ENCODE data around the gene MINK1. TPM values are rescaled to one million over a fixed set of nuclear protein-coding genes. Genes with fewer than 3 reads are reported as not detected.
A peak's percentile ranks its signal among the peaks of the same experiment; 100 is the strongest.

MINK1 gene
- total RNA-seq, 1 donor = 38.0 TPM

DNA sequence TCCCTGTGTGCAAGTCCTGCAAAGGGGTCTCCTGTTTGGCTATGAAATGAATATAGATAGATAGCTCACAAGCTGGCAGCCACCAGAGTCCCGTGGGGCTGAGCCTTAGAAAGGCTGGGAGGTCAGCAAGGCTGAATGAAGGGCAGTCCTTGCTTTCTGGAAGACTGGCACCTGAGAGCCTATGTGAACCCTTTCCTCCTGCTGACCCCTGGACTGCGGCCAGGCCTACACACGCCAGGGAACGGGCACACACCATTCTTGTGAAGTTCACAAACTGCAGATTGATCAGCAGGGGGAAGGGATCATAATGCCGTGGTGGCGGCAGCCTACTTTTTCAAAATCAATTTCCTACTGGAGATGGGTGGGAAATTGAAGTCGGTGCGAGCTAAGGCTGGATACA, 65.2 kb downstream of the MINK1 start:
- H3K4me3 ChIP-seq (ENCODE audit: low read depth, low read length) = no peak overlapping the region
- TF ChIP-seq, protein P1, sequence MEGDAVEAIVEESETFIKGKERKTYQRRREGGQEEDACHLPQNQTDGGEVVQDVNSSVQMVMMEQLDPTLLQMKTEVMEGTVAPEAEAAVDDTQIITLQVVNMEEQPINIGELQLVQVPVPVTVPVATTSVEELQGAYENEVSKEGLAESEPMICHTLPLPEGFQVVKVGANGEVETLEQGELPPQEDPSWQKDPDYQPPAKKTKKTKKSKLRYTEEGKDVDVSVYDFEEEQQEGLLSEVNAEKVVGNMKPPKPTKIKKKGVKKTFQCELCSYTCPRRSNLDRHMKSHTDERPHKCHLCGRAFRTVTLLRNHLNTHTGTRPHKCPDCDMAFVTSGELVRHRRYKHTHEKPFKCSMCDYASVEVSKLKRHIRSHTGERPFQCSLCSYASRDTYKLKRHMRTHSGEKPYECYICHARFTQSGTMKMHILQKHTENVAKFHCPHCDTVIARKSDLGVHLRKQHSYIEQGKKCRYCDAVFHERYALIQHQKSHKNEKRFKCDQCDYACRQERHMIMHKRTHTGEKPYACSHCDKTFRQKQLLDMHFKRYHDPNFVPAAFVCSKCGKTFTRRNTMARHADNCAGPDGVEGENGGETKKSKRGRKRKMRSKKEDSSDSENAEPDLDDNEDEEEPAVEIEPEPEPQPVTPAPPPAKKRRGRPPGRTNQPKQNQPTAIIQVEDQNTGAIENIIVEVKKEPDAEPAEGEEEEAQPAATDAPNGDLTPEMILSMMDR (IDR thresholded peaks at IDR 0.05; ENCODE audit: insufficient read depth, low read depth, low read length) = no peak
- DNase-seq (ENCODE audit: low read depth) = no peak

DNA sequence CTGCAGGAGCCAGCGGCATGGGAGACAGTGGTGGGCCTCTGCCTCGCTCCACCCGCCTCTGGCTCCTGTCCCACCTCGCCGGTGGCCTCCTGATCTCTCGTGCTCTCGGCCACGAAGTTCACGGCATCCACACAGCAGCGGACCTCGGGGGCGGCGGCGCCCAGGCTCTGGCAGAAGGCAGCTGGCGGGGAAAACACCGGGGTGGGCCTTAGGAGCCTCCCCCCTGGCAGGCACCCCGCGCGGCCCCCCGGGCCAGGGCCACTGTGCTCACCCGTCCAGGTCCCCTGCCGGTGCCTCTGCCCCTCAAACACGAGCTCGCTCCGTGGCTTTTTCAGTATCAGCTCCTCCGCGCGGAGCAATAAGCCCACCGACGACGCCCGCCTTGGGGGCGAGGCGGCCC, 65.8 kb downstream of the MINK1 start:
- peak overlapping the region; percentile 66 for H3K4me3 ChIP-seq (ENCODE audit: low read depth, low read length)
- DNase-seq (ENCODE audit: low read depth) = no peak
- TF ChIP-seq, protein P1 (IDR thresholded peaks at IDR 0.05; ENCODE audit: insufficient read depth, low read depth, low read length) = no peak

- peak; percentile 78 for DNase-seq (ENCODE audit: low read depth)
- H3K4me3 ChIP-seq (ENCODE audit: low read depth, low read length) = peak within 1 kb of the TSS; percentile 66
- TF ChIP-seq, protein P1 (IDR thresholded peaks at IDR 0.05; ENCODE audit: insufficient read depth, low read depth, low read length) = no peak
These were observed 66.4 kb downstream of the MINK1 start, which contains the start of gene C17orf107 for GRCh38 chr17:4899341-4900230. Gene C17orf107 (plus strand): TSS chr17:4899536. CDS start chr17:4899763, 227 bp downstream.

- TF ChIP-seq, protein P1 (IDR thresholded peaks at IDR 0.05; ENCODE audit: insufficient read depth, low read depth, low read length) = no peak
- H3K4me3 ChIP-seq (ENCODE audit: low read depth, low read length) = peak overlapping the region; percentile 66
- DNase-seq (ENCODE audit: low read depth) = no peak
These were observed 67.3 kb downstream of the MINK1 start for GRCh38 chr17:4900231-4901107.

DNA sequence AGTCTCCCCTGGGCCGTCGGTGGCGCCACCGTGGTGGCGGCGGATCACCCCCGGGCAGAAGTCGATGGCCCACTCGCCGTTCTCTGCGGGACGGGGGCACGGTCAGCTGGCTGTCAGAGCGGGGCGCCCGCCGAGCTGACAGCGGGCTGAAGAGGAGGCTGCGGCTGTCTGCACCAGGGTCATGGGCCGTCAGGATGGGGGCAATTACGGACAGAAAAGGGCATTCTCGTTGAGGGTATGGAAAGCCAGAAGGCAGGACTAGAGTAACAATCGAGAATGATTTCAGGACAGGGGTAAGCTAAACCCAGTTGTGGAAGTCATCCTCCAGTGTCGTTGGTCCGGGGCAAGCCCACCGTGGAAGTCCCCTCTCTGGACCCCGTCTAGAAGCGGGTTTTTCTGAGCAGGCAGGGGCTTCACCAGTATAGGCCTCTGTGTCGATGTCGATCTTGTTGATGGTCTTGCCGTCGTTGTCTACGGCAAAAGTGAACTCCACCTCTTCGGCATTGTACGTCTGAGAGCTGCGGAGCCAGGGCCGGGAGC, 68.0 kb downstream of the MINK1 start:
- no peak overlapping the region for H3K4me3 ChIP-seq (ENCODE audit: low read depth, low read length)
- TF ChIP-seq, protein P1 (IDR thresholded peaks at IDR 0.05; ENCODE audit: insufficient read depth, low read depth, low read length) = no peak
- DNase-seq (ENCODE audit: low read depth) = no peak

DNA sequence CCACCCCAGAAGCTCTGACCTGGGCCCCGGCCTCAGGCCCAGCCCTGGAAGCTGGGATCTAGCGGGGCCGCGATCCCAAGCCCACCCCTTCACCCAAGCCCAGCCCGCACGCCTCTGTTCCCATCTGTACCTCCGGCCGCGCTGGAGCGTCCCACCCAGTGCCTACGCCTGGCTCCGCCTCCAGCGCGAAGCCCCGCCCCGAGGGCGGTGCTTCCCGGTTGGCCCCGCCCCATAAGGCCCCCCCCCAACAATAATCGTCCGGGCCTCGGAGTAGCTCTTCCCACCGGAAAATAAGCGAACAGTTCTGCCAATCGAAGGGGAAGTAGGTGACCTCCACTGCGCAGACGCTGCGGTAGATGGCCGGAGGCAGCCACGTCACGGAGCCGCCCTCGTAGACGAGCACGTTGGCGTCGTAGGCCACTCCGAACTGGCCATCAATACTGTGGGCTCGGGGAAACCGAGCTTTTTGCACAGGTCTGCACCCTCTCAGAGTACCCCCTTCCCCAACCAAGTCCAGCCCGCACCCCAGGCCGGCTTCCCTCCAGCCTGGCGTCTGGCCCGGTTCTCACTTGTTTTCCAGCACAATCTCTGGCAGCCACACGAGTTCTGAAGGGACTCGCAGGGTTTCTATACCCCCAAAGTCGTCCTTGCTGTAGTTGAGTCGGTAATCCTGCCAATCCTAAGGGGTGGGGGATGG, 68.7 kb downstream of the MINK1 start:
- TF ChIP-seq, protein P1 (IDR thresholded peaks at IDR 0.05; ENCODE audit: insufficient read depth, low read depth, low read length) = no peak
- no peak for DNase-seq (ENCODE audit: low read depth)
- no peak overlapping the region for H3K4me3 ChIP-seq (ENCODE audit: low read depth, low read length)
